Measurements from ENCODE around the gene CRYL1. TPM values are rescaled to one million over a fixed set of nuclear protein-coding genes. Genes with fewer than 3 reads are reported as not detected.

The CRYL1 gene
- total RNA-seq, 1 experiment from 2014 or later = 5.9 TPM

GRCh38 chr13:20389696-20390525 lies 135.7 kb downstream of the CRYL1 start:
- POLR2A ChIA-PET (ENCODE audit: low non-redundant PET) = no interaction called here

GRCh38 chr13:20388184-20388583 lies 137.5 kb downstream of the CRYL1 start:
- H3K27ac ChIP-seq (ENCODE audit: low read depth, low read length, poor library complexity, severe bottlenecking) = no peak overlapping the region
- no peaks in the 10 kb centered on the region for H3K27me3 ChIP-seq (replicated peaks; ENCODE audit: insufficient read depth, low read depth, low read length, poor library complexity)
- ChIA-PET CTCF (no interaction called here), POLR2A (ENCODE audit: low non-redundant PET) (no interaction called here)
- no peak overlapping the region for H3K4me3 ChIP-seq (ENCODE audit: low read depth, low read length, poor library complexity, severe bottlenecking)
- intact Hi-C loops (cut with micrococcal nuclease; ENCODE audit: unreplicated experiment) = no loop called here
- DNase-seq (ENCODE audit: low spot score) = no peak
- no peaks in the 10 kb centered on the region for H3K4me1 ChIP-seq (ENCODE audit: insufficient read depth, low read length, poor library complexity, severe bottlenecking)
- H3K9me3 ChIP-seq (ENCODE audit: low read depth, low read length, poor library complexity, severe bottlenecking) = no peaks in the 10 kb centered on the region
- BruUV-seq (replicated peaks) = no TSS peak
- H3K36me3 ChIP-seq (ENCODE audit: insufficient read depth, low read length, poor library complexity, severe bottlenecking) = no peaks in the 10 kb centered on the region
- TF ChIP-seq CTCF (conservative IDR thresholded peaks at IDR 0.05; ENCODE audit: low read depth, low read length) = no peak
- TF ChIP-seq EZH2 (IDR thresholded peaks at IDR 0.05; ENCODE audit: borderline replicate concordance, low read depth, low read length, poor library complexity, severe bottlenecking) = no peak

More at GRCh38 chr13:20389696-20390525, 135.7 kb downstream of the CRYL1 start:
- Histone ChIP-seq H3K27me3 (replicated peaks; ENCODE audit: insufficient read depth, low read depth, low read length, poor library complexity) (no peaks in the 10 kb centered on the region), H3K36me3 (ENCODE audit: insufficient read depth, low read length, poor library complexity, severe bottlenecking) (no peaks in the 10 kb centered on the region), H3K27ac (ENCODE audit: low read depth, low read length, poor library complexity, severe bottlenecking) (no peak overlapping the region), H3K9me3 (ENCODE audit: low read depth, low read length, poor library complexity, severe bottlenecking) (no peaks in the 10 kb centered on the region), H3K4me3 (ENCODE audit: low read depth, low read length, poor library complexity, severe bottlenecking) (no peak overlapping the region), H3K4me1 (ENCODE audit: insufficient read depth, low read length, poor library complexity, severe bottlenecking) (no peaks in the 10 kb centered on the region)
- DNase-seq (ENCODE audit: low spot score) = no peak
- TF ChIP-seq EZH2 (IDR thresholded peaks at IDR 0.05; ENCODE audit: borderline replicate concordance, low read depth, low read length, poor library complexity, severe bottlenecking) (no peak), CTCF (conservative IDR thresholded peaks at IDR 0.05; ENCODE audit: low read depth, low read length) (no peak)
- CTCF ChIA-PET = no interaction called here
- intact Hi-C loops (cut with micrococcal nuclease; ENCODE audit: unreplicated experiment) = no loop called here
- no TSS peak for BruUV-seq (replicated peaks)

- ChIA-PET CTCF (no interaction called here), POLR2A (ENCODE audit: low non-redundant PET) (no interaction called here)
- Histone ChIP-seq H3K27ac (ENCODE audit: low read depth, low read length, poor library complexity, severe bottlenecking) (no peak overlapping the region), H3K4me3 (ENCODE audit: low read depth, low read length, poor library complexity, severe bottlenecking) (no peak overlapping the region), H3K4me1 (ENCODE audit: insufficient read depth, low read length, poor library complexity, severe bottlenecking) (no peaks in the 10 kb centered on the region), H3K9me3 (ENCODE audit: low read depth, low read length, poor library complexity, severe bottlenecking) (no peaks in the 10 kb centered on the region), H3K36me3 (ENCODE audit: insufficient read depth, low read length, poor library complexity, severe bottlenecking) (no peaks in the 10 kb centered on the region), H3K27me3 (replicated peaks; ENCODE audit: insufficient read depth, low read depth, low read length, poor library complexity) (no peaks in the 10 kb centered on the region)
- no TSS peak for BruUV-seq (replicated peaks)
- intact Hi-C loops (cut with micrococcal nuclease; ENCODE audit: unreplicated experiment) = no loop called here
- TF ChIP-seq EZH2 (IDR thresholded peaks at IDR 0.05; ENCODE audit: borderline replicate concordance, low read depth, low read length, poor library complexity, severe bottlenecking) = no peak
- no peak for DNase-seq (ENCODE audit: low spot score)
These were observed 138.2 kb downstream of the CRYL1 start for GRCh38 chr13:20387441-20387971.

All from A673 (cell line).